Neuronal stem cell (in vitro differentiated cells): ENCODE results near the gene TMEM121B.

Experiments
- DNase-seq: peaks from one replicate; pipeline ENCODE4 v3.0.0-alpha.2; 2013; ENCODE audit warnings: low spot score
- H2AFZ ChIP-seq: one replicate; pipeline ENCODE4 v1.6.1; 2013; ENCODE audit warnings: mild to moderate bottlenecking, low read length, inconsistent platforms
- H2AK5ac ChIP-seq: 2 replicates; pipeline ENCODE4 v1.6.1; 2013; ENCODE audit warnings: low read depth, mild to moderate bottlenecking, inconsistent platforms, low read length, moderate library complexity, mixed read lengths
- H2BK120ac ChIP-seq: 2 replicates; pipeline ENCODE4 v1.6.1; 2013; ENCODE audit warnings: low read depth, mild to moderate bottlenecking, inconsistent platforms, low read length, moderate library complexity, mixed read lengths
- H2BK12ac ChIP-seq: one replicate; pipeline ENCODE4 v1.6.1; 2013; ENCODE audit warnings: low read length, inconsistent platforms
- H2BK15ac ChIP-seq: 2 replicates; pipeline ENCODE4 v1.6.1; 2013; ENCODE audit warnings: mild to moderate bottlenecking, low read length, inconsistent platforms, mixed read lengths
- H2BK5ac ChIP-seq: one replicate; pipeline ENCODE4 v1.6.1; 2013; ENCODE audit warnings: inconsistent platforms, mild to moderate bottlenecking, low read length, moderate library complexity
- H3K14ac ChIP-seq: one replicate; pipeline ENCODE4 v1.6.1; 2013; ENCODE audit warnings: low read length, inconsistent platforms
- H3K18ac ChIP-seq: 2 replicates; pipeline ENCODE4 v1.6.1; 2013; ENCODE audit warnings: low read length, inconsistent platforms
- H3K23ac ChIP-seq: 2 replicates; pipeline ENCODE4 v1.6.1; 2013; ENCODE audit warnings: low read depth, mild to moderate bottlenecking, mixed read lengths, low read length, inconsistent platforms; ENCODE audit not compliant: poor library complexity
- H3K27ac ChIP-seq: replicated peaks from 3 replicates; pipeline ENCODE4 v1.5.1; 2013; ENCODE audit warnings: low read length, inconsistent platforms
- H3K27me3 ChIP-seq, 3 experiments: 2 replicates each; pipeline ENCODE4 v1.6.1; 2013; ENCODE audit warnings: low read length in 3 of 3, mild to moderate bottlenecking in 2 of 3, inconsistent platforms in 1 of 3, low read depth in 1 of 3, mixed read lengths in 1 of 3, moderate library complexity in 1 of 3; ENCODE audit not compliant: control insufficient read depth in 3 of 3, insufficient read depth in 3 of 3
- H3K36me3 ChIP-seq, 2 donors: replicated peaks in 1 of 2; 2 replicates each; pipeline ENCODE4 v1.6.1; 2013; ENCODE audit warnings: low read length in 2 of 2; ENCODE audit not compliant: control insufficient read depth in 2 of 2, insufficient read depth in 2 of 2
- H3K4ac ChIP-seq: 2 replicates; pipeline ENCODE4 v1.6.1; 2013; ENCODE audit warnings: inconsistent platforms, mild to moderate bottlenecking, low read length, moderate library complexity
- H3K4me1 ChIP-seq, 2 donors: 1 replicate in 1 of 2; 2 replicates in 1 of 2; pipeline ENCODE4 v1.6.1; 2013; ENCODE audit warnings: low read length in 2 of 2, low read depth in 1 of 2; ENCODE audit not compliant: control insufficient read depth in 2 of 2, insufficient read depth in 1 of 2
- H3K4me2 ChIP-seq: one replicate; pipeline ENCODE4 v1.6.1; 2013; ENCODE audit warnings: mild to moderate bottlenecking, low read length, inconsistent platforms; ENCODE audit not compliant: insufficient read depth, poor library complexity, severe bottlenecking
- H3K4me3 ChIP-seq, 2 donors: 2 replicates each; pipeline ENCODE4 v1.5.1; 2013; ENCODE audit warnings: low read length in 2 of 2, mild to moderate bottlenecking in 2 of 2, inconsistent platforms in 1 of 2, moderate library complexity in 1 of 2
- H3K79me1 ChIP-seq: one replicate; pipeline ENCODE4 v1.6.1; 2013; ENCODE audit warnings: low read depth, mild to moderate bottlenecking, inconsistent platforms, low read length, moderate library complexity
- H3K9ac ChIP-seq: one replicate; pipeline ENCODE4 v1.6.1; 2013; ENCODE audit warnings: mild to moderate bottlenecking, low read depth, low read length, inconsistent platforms; ENCODE audit not compliant: poor library complexity
- H3K9me3 ChIP-seq, 2 donors: replicated peaks in 1 of 2; 2 replicates each; pipeline versions ENCODE3 to v1.6.1; 2013; ENCODE audit warnings: low read length in 2 of 2, mild to moderate bottlenecking in 2 of 2, inconsistent platforms in 1 of 2, low read depth in 1 of 2, mixed read lengths in 1 of 2, moderate library complexity in 1 of 2; ENCODE audit not compliant: control insufficient read depth in 2 of 2, insufficient read depth in 1 of 2
- H4K8ac ChIP-seq: one replicate; pipeline ENCODE4 v1.6.1; 2013; ENCODE audit warnings: low read depth, mild to moderate bottlenecking, inconsistent platforms, low read length, moderate library complexity
- H4K91ac ChIP-seq: one replicate; pipeline ENCODE4 v1.6.1; 2013; ENCODE audit warnings: low read length, low read depth, mild to moderate bottlenecking, inconsistent platforms; ENCODE audit not compliant: poor library complexity
- WGBS, 2 donors: extraction: QIAGEN DNeasy Blood & Tissue Kit; methylation state at CpG; one replicate each; pipeline ENCODE4 v1.1.7; 2013; ENCODE audit warnings: missing lambda C conversion rate in 2 of 2, mixed read lengths in 1 of 2; ENCODE audit not compliant: insufficient read length in 2 of 2, insufficient replicate concordance in 1 of 2; ENCODE audit errors: extremely low coverage in 2 of 2; 5-methylcytosine and 5-hydroxymethylcytosine counted together

Gene TMEM121B

GRCh38 chr22:17105143-17106129 lies 15.7 kb downstream of the TMEM121B start:
- WGBS, 2 donors, result no CpG with 5 or more reads among the region's 22 CpGs
- Histone ChIP-seq H3K9me3 (no peaks in the 10 kb centered on the region), H2BK5ac (no peak overlapping the region), H4K8ac (no peak overlapping the region), H3K4me1 (no peaks in the 10 kb centered on the region), H3K14ac (no peak overlapping the region), H3K4me3 (no peak overlapping the region), H3K23ac (no peak overlapping the region), H3K4ac (no peak overlapping the region), H3K36me3 (peaks cover 0 to 80% of the 10 kb centered on the region in 2 donors), H2AK5ac (no peak overlapping the region), H3K79me1 (no peaks in the 10 kb centered on the region), H3K4me2 (no peak overlapping the region), H2BK120ac (no peak overlapping the region), H4K91ac (no peak overlapping the region), H2BK12ac (no peak overlapping the region), H3K9ac (no peak overlapping the region), H3K27me3 (no peaks in the 10 kb centered on the region), H2AFZ (no peak overlapping the region), H3K18ac (no peak overlapping the region), H3K27ac (no peak overlapping the region), H2BK15ac (no peak overlapping the region)
- no peak for DNase-seq

- Histone ChIP-seq H2AK5ac (no peak overlapping the region), H3K4me1 (no peaks in the 10 kb centered on the region), H3K36me3 (peaks cover 0 to 85% of the 10 kb centered on the region in 2 donors)
These were observed 16.7 kb downstream of the TMEM121B start for GRCh38 chr22:17104336-17104935.

GRCh38 chr22:17103351-17103750 lies 17.8 kb downstream of the TMEM121B start:
- H3K9ac ChIP-seq, result no peak overlapping the region
- no peaks in the 10 kb centered on the region for H3K9me3 ChIP-seq
- no peak overlapping the region for H3K18ac ChIP-seq
- no peak overlapping the region for H2BK5ac ChIP-seq
- H3K36me3 ChIP-seq, result peaks cover 0 to 89% of the 10 kb centered on the region in 2 donors
- no peak overlapping the region for H2BK120ac ChIP-seq
- no peak overlapping the region for H3K4me2 ChIP-seq
- no peak overlapping the region for H2BK12ac ChIP-seq
- H3K23ac ChIP-seq, result peak overlapping the region; percentile 1
- no peak overlapping the region for H4K8ac ChIP-seq
- H3K4me1 ChIP-seq, result no peaks in the 10 kb centered on the region
- no peak overlapping the region for H3K4ac ChIP-seq
- H2AK5ac ChIP-seq, result no peak overlapping the region
- no peak for DNase-seq
- no peak overlapping the region for H3K27ac ChIP-seq
- H3K4me3 ChIP-seq, result no peak overlapping the region
- H2BK15ac ChIP-seq, result no peak overlapping the region
- H3K79me1 ChIP-seq, result no peaks in the 10 kb centered on the region
- no CpG with 5 or more reads among the region's 9 CpGs for WGBS, 2 donors
- H2AFZ ChIP-seq, result no peak overlapping the region
- no peaks in the 10 kb centered on the region for H3K27me3 ChIP-seq
- H4K91ac ChIP-seq, result no peak overlapping the region
- no peak overlapping the region for H3K14ac ChIP-seq

More at GRCh38 chr22:17104336-17104935, 16.7 kb downstream of the TMEM121B start:
- Histone ChIP-seq H3K18ac (no peak overlapping the region), H3K4me2 (no peak overlapping the region), H3K14ac (no peak overlapping the region), H2BK12ac (no peak overlapping the region), H3K4me3 (no peak overlapping the region), H3K9ac (no peak overlapping the region), H3K23ac (no peak overlapping the region), H2BK5ac (no peak overlapping the region), H4K91ac (no peak overlapping the region), H2BK120ac (no peak overlapping the region), H2AFZ (no peak overlapping the region), H3K4ac (no peak overlapping the region), H3K9me3 (no peaks in the 10 kb centered on the region), H3K79me1 (no peaks in the 10 kb centered on the region), H3K27ac (no peak overlapping the region), H3K27me3 (no peaks in the 10 kb centered on the region), H4K8ac (no peak overlapping the region), H2BK15ac (no peak overlapping the region)
- no CpG with 5 or more reads among the region's 14 CpGs for WGBS, 2 donors
- no peak for DNase-seq

DNA sequence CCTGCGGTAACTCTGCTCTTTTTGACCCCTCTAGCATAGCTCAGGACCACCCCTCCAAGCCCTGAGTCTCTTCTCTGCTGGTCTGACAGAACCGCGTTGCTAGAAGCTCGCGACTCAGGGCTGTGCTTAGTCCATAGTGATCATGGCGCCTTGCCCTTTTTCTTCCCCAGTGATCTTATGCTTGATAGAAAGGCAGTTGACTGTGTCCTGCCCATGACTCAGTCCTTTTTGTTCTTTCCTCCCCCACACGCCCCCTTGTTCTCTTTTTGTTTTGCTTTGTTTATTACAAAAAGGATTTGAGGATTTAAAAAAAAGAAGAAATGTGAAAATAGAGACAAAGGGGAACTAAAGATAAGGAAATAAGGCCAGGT lies 18.9 kb downstream of the TMEM121B start:
- no peak overlapping the region for H4K91ac ChIP-seq
- WGBS, 2 donors, result no CpG with 5 or more reads among the region's 7 CpGs

More for the DNA sequence above, 18.9 kb downstream of the TMEM121B start:
- Histone ChIP-seq H4K8ac (no peak overlapping the region), H2AK5ac (no peak overlapping the region), H3K4me2 (no peak overlapping the region), H3K23ac (no peak overlapping the region), H3K36me3 (peaks cover 0 to 86% of the 10 kb centered on the region in 2 donors), H3K9ac (no peak overlapping the region), H3K27ac (no peak overlapping the region), H3K4me1 (no peaks in the 10 kb centered on the region), H3K9me3 (no peaks in the 10 kb centered on the region), H2BK120ac (no peak overlapping the region), H3K14ac (no peak overlapping the region), H2BK15ac (no peak overlapping the region), H2BK12ac (no peak overlapping the region), H2AFZ (no peak overlapping the region), H3K4ac (no peak overlapping the region), H2BK5ac (no peak overlapping the region), H3K4me3 (no peak overlapping the region), H3K27me3 (no peaks in the 10 kb centered on the region), H3K18ac (no peak overlapping the region), H3K79me1 (no peaks in the 10 kb centered on the region)
- no peak for DNase-seq
